Neuronal stem cell (in vitro differentiated cells): ENCODE results near the gene SEPHS2. TPM values are rescaled to one million over a fixed set of nuclear protein-coding genes. Genes with fewer than 3 reads are reported as not detected.

Experiments used
- DNase-seq: peaks from one replicate; pipeline ENCODE4 v3.0.0-alpha.2; 2013; ENCODE audit warnings: low spot score
- H2AFZ ChIP-seq: one replicate; pipeline ENCODE4 v1.6.1; 2013; ENCODE audit warnings: mild to moderate bottlenecking, low read length, inconsistent platforms
- H2AK5ac ChIP-seq: 2 replicates; pipeline ENCODE4 v1.6.1; 2013; ENCODE audit warnings: low read depth, mild to moderate bottlenecking, inconsistent platforms, low read length, moderate library complexity, mixed read lengths
- H2BK120ac ChIP-seq: 2 replicates; pipeline ENCODE4 v1.6.1; 2013; ENCODE audit warnings: low read depth, mild to moderate bottlenecking, inconsistent platforms, low read length, moderate library complexity, mixed read lengths
- H2BK12ac ChIP-seq: one replicate; pipeline ENCODE4 v1.6.1; 2013; ENCODE audit warnings: low read length, inconsistent platforms
- H2BK15ac ChIP-seq: 2 replicates; pipeline ENCODE4 v1.6.1; 2013; ENCODE audit warnings: mild to moderate bottlenecking, low read length, inconsistent platforms, mixed read lengths
- H2BK5ac ChIP-seq: one replicate; pipeline ENCODE4 v1.6.1; 2013; ENCODE audit warnings: inconsistent platforms, mild to moderate bottlenecking, low read length, moderate library complexity
- H3K14ac ChIP-seq: one replicate; pipeline ENCODE4 v1.6.1; 2013; ENCODE audit warnings: low read length, inconsistent platforms
- H3K18ac ChIP-seq: 2 replicates; pipeline ENCODE4 v1.6.1; 2013; ENCODE audit warnings: low read length, inconsistent platforms
- H3K23ac ChIP-seq: 2 replicates; pipeline ENCODE4 v1.6.1; 2013; ENCODE audit warnings: low read depth, mild to moderate bottlenecking, mixed read lengths, low read length, inconsistent platforms; ENCODE audit not compliant: poor library complexity
- H3K27ac ChIP-seq: replicated peaks from 3 replicates; pipeline ENCODE4 v1.5.1; 2013; ENCODE audit warnings: low read length, inconsistent platforms
- H3K27me3 ChIP-seq, 3 experiments: 2 replicates each; pipeline ENCODE4 v1.6.1; 2013; ENCODE audit warnings: low read length in 3 of 3, mild to moderate bottlenecking in 2 of 3, inconsistent platforms in 1 of 3, low read depth in 1 of 3, mixed read lengths in 1 of 3, moderate library complexity in 1 of 3; ENCODE audit not compliant: control insufficient read depth in 3 of 3, insufficient read depth in 3 of 3
- H3K36me3 ChIP-seq, 2 donors: replicated peaks in 1 of 2; 2 replicates each; pipeline ENCODE4 v1.6.1; 2013; ENCODE audit warnings: low read length in 2 of 2; ENCODE audit not compliant: control insufficient read depth in 2 of 2, insufficient read depth in 2 of 2
- H3K4ac ChIP-seq: 2 replicates; pipeline ENCODE4 v1.6.1; 2013; ENCODE audit warnings: inconsistent platforms, mild to moderate bottlenecking, low read length, moderate library complexity
- H3K4me1 ChIP-seq, 2 donors: 1 replicate in 1 of 2; 2 replicates in 1 of 2; pipeline ENCODE4 v1.6.1; 2013; ENCODE audit warnings: low read length in 2 of 2, low read depth in 1 of 2; ENCODE audit not compliant: control insufficient read depth in 2 of 2, insufficient read depth in 1 of 2
- H3K4me2 ChIP-seq: one replicate; pipeline ENCODE4 v1.6.1; 2013; ENCODE audit warnings: mild to moderate bottlenecking, low read length, inconsistent platforms; ENCODE audit not compliant: insufficient read depth, poor library complexity, severe bottlenecking
- H3K4me3 ChIP-seq, 2 donors: 2 replicates each; pipeline ENCODE4 v1.5.1; 2013; ENCODE audit warnings: low read length in 2 of 2, mild to moderate bottlenecking in 2 of 2, inconsistent platforms in 1 of 2, moderate library complexity in 1 of 2
- H3K79me1 ChIP-seq: one replicate; pipeline ENCODE4 v1.6.1; 2013; ENCODE audit warnings: low read depth, mild to moderate bottlenecking, inconsistent platforms, low read length, moderate library complexity
- H3K9ac ChIP-seq: one replicate; pipeline ENCODE4 v1.6.1; 2013; ENCODE audit warnings: mild to moderate bottlenecking, low read depth, low read length, inconsistent platforms; ENCODE audit not compliant: poor library complexity
- H3K9me3 ChIP-seq, 2 donors: replicated peaks in 1 of 2; 2 replicates each; pipeline versions ENCODE3 to v1.6.1; 2013; ENCODE audit warnings: low read length in 2 of 2, mild to moderate bottlenecking in 2 of 2, inconsistent platforms in 1 of 2, low read depth in 1 of 2, mixed read lengths in 1 of 2, moderate library complexity in 1 of 2; ENCODE audit not compliant: control insufficient read depth in 2 of 2, insufficient read depth in 1 of 2
- H4K8ac ChIP-seq: one replicate; pipeline ENCODE4 v1.6.1; 2013; ENCODE audit warnings: low read depth, mild to moderate bottlenecking, inconsistent platforms, low read length, moderate library complexity
- H4K91ac ChIP-seq: one replicate; pipeline ENCODE4 v1.6.1; 2013; ENCODE audit warnings: low read length, low read depth, mild to moderate bottlenecking, inconsistent platforms; ENCODE audit not compliant: poor library complexity
- WGBS, 2 donors: extraction: QIAGEN DNeasy Blood & Tissue Kit; methylation state at CpG; one replicate each; pipeline ENCODE4 v1.1.7; 2013; ENCODE audit warnings: missing lambda C conversion rate in 2 of 2, mixed read lengths in 1 of 2; ENCODE audit not compliant: insufficient read length in 2 of 2, insufficient replicate concordance in 1 of 2; ENCODE audit errors: extremely low coverage in 2 of 2; 5-methylcytosine and 5-hydroxymethylcytosine counted together
- small RNA-seq: library from polyadenylated mRNA; stranded (forward); fragments of <200 nt; extraction: miRNeasy Mini kit (QIAGEN cat#:217004); gene quantifications from one replicate; pipeline ENCODE3, GENCODE V24; 2013; ENCODE audit not compliant: insufficient read depth

The SEPHS2 gene

DNA sequence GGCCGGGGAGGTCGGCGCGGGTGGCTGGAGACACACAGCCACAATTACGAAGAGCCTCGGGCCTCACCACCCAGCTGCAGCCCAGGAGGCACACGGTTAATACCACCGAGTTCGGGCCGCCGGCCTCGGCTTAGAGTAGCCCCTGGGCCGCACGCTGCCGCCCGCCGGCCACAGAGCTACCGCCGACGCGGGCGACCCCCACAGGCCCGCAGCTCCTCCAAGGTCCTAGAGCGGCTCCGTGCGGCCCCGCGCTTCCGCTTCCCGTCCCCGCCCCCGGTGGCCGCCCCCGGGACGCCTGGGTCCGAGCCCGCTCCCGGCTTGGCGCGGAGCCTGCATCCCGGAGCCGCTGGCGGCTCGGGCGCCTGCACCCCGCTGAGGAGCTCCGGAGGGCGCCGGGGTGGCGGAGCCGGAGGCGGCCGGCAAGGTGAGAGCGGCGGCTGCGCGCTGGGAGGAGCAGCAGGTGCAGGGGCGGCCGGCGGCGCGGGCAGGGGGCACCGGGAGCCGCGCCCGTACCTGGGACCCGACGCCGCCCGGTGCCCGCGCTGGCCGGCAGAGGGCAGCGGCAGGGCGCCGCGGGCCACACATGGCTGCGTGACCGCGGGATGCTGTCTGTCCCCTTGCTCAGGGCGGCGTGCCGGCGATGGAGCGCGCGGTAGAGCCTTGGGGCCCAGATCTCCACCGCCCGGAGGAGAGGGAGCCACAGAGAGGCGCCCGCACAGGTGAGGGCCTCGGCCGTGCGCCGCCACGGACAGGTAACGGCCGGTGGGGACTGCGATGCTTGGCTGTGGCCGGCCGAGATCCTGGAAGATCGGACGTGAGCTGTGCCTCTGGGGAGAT, 50.3 kb downstream of the SEPHS2 start, which contains the start of gene ZNF48:
TSS of gene ZNF48 (plus strand) at position 266 of the 837 bp plus-strand sequence. CDS start at position 641, 375 bp downstream.
- Histone ChIP-seq H4K8ac (no peak within 1 kb of the TSS), H3K9me3 (no peaks in the 10 kb centered on the region), H3K18ac (peak within 1 kb of the TSS; percentile 97), H4K91ac (peak within 1 kb of the TSS; percentile 75), H2BK15ac (peak within 1 kb of the TSS; percentile 0), H2BK120ac (peak within 1 kb of the TSS; percentile 52), H3K4me3 (peak within 1 kb of the TSS; percentile 70 to 98), H3K36me3 (peaks cover 18 to 37% of the 10 kb centered on the region in 2 donors), H3K27ac (peak within 1 kb of the TSS; percentile 100), H3K23ac (peak within 1 kb of the TSS; percentile 88), H3K14ac (peak within 1 kb of the TSS; percentile 98), H2AK5ac (peak within 1 kb of the TSS; percentile 91), H2BK5ac (peak within 1 kb of the TSS; percentile 43), H3K4me2 (peak within 1 kb of the TSS; percentile 91), H3K79me1 (peaks cover 15% of the 10 kb centered on the region), H2AFZ (peak within 1 kb of the TSS; percentile 54), H3K27me3 (no peaks in the 10 kb centered on the region), H3K4ac (peak within 1 kb of the TSS; percentile 78), H3K4me1 (peaks cover 17 to 23% of the 10 kb centered on the region in 2 donors), H2BK12ac (no peak within 1 kb of the TSS), H3K9ac (peak within 1 kb of the TSS; percentile 96)
- DNase-seq: peak; percentile 93
- WGBS, 2 donors: no CpG with 5 or more reads among the region's 103 CpGs

DNA sequence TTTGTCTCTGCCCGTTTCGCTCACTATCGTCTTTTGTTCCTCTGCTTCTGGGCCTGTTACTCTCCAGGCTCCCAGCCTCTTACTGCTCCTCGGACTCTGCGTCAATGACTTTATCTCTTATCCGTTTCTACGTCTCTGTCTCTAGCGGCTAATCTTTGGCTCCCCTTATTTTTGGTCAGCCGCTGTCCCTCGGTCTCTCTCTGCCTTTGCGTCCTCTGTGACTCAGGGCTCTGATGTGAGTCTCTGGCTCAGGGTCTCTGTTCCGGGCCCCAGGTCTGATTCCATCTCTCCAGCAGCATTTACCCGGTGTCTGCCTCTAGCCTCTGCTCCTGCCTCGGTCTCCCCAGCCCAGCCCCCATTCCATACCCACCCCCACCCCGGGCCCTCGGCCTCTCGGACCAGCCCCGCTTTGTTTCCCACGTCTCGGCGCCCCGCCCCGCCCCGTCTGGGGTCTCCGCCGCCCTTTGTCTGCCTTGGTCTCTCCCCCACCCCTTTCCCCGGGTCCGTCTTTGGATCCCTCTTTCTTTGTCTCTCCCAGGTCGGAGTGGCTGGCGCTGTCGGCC, 51.0 kb downstream of the SEPHS2 start:
- Histone ChIP-seq H2AK5ac (no peak overlapping the region), H3K14ac (peak overlapping the region; percentile 14), H3K4ac (no peak overlapping the region), H2BK15ac (peak overlapping the region; percentile 0), H3K4me3 (peak overlapping the region; percentile 70 to 98), H3K27me3 (no peaks in the 10 kb centered on the region), H3K36me3 (peaks cover 17 to 37% of the 10 kb centered on the region in 2 donors), H3K9me3 (no peaks in the 10 kb centered on the region), H3K23ac (peak overlapping the region; percentile 88), H3K79me1 (peaks cover 15% of the 10 kb centered on the region), H3K9ac (peak overlapping the region; percentile 65), H2AFZ (peak overlapping the region; percentile 54), H4K91ac (no peak overlapping the region), H3K4me2 (peak overlapping the region; percentile 91), H3K18ac (peak overlapping the region; percentile 93), H4K8ac (no peak overlapping the region), H2BK12ac (no peak overlapping the region), H2BK5ac (peak overlapping the region; percentile 43), H3K4me1 (peaks cover 15 to 21% of the 10 kb centered on the region in 2 donors), H3K27ac (peak overlapping the region; percentile 100), H2BK120ac (no peak overlapping the region)
- peak; percentile 68 for DNase-seq
- no CpG with 5 or more reads among the region's 31 CpGs for WGBS, 2 donors

Small RNA genes within 50 kb of the gene (small RNA-seq; reads per million reads assigned to genes)
- gene RF00019: not detected
- 3.9 reads per million, percentile 6 among the genes with 10 or more reads in this experiment for gene RF00406
- not detected for gene RNU7-61P
